Heart left ventricle (tissue), 13 donors: Measurements from ENCODE around the gene ERMN.

Source experiments
- CTCF ChIP-seq, 12 donors: fragments of 200-600 bp; sonication (generic) in 4 of 12; IDR thresholded peaks; one replicate each; pipeline versions ENCODE4 v1.5.0 to v1.8.0; 2018 to 2022; ENCODE audit warnings: antibody characterized with exemption in 12 of 12, mild to moderate bottlenecking in 5 of 12
- POLR2A ChIP-seq, 2 donors: fragments of 450-650 bp; IDR thresholded peaks; one replicate each; pipeline ENCODE4 v1.6.1; 2017; ENCODE audit warnings: antibody characterized with exemption in 2 of 2, mild to moderate bottlenecking in 2 of 2, moderate library complexity in 2 of 2
- donor health status: ischemic (EF 13 %, LVEDD 7.1; RV severe dilation, severe dysfunction).
- donor health status: DM: no; HTN: yes; CAD: no.
- donor health status: DM: no; HTN: no; CAD: no.
- donor health status: ischemic (EF 25% LVEDD 6.9; RV normal size, moderate dysfunction).
- donor health status: ischemic (EF 25% LVEDD 5.7; RV mildly dilated, moderate dysfunction).
- donor health status: ischemic (EF 35%, LVEDD 5.7; RV mildly dilated, moderate dysfunction).
- donor health status: nonischemic (EF 11% LVEDD 7.7; RV severe dilation, severe dysfunction).
- donor health status: DM: yes; HTN: yes; CAD: no.
- donor health status: PGD.
- donor health status: ischemic (EF 29% LVEDD 5.4; RV normal size, mild dysfunction).
- donor health status: nonischemic (EF 23%, LVEDD 6.1; RV moderate dilation, normal function).

- no peak for TF ChIP-seq POLR2A (IDR thresholded peaks at IDR 0.05)
- no peak for TF ChIP-seq CTCF (IDR thresholded peaks at IDR 0.05)
Observed at GRCh38 chr2:157345647-157346389, 20.2 kb upstream of the ERMN start.
